Measurements from ENCODE around the gene SAMM50.

The SAMM50 gene

DNA sequence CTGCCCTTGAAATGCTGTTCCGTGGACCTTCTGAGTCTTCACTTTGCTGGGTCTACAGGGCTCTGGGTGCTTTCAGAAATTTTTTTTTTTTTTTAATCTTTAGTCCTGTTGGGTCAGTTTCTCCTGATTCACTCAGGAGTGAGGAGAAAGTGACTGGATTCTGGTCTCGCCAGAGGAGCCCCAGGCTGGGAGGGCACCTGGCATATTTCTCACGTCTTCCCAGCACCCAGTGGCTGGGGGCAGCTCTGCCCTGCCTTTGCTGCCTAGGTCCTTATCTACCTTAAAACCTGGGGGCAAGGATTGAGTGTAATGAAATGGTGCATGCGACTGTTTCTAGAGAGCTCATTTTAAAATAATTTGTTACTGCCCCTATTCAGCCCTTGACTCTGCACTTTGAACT lies 23.3 kb downstream of the SAMM50 start:
- DNase-seq: no peak

DNA sequence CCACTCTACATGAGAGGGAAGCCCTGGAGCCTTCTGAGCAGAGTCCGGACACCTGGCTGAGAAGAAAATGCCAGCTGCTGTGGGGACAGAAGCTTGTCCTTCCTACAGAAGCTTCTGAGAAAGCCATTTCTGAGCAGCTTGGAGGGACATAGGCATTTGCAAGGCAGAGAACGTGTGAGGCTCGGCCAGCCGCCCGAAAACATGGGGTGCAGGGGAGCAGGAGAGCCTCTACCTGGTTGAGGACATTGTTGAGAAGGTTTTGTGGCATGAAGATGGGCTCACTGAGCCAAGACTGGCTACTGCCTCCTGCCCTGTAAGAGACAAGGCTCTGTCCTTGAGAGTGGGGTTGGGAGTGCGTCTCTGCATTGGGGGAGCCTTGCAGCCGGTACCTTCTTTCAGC lies 25.3 kb downstream of the SAMM50 start:
- DNase-seq: no peak

DNA sequence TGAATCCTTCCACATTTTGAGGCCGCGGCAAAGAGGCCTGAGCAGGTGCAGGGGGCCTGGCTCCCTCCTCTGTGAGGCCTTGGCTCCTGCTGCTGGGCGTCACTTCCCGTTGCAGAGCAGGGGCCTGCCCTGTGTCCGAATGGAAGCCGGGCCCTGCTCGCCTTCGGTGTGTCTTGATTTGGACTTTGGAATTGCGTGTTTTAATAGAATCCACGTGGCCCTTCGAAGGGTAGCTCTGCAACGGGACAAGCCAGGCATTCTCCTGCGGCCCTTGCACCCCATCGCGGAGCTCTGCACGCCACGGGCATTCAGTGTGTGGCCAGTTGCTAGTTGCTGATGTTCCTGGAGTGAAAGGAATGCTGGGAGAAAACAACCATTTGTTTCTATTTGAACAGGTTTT lies 25.8 kb downstream of the SAMM50 start:
- no peak for DNase-seq

DNA sequence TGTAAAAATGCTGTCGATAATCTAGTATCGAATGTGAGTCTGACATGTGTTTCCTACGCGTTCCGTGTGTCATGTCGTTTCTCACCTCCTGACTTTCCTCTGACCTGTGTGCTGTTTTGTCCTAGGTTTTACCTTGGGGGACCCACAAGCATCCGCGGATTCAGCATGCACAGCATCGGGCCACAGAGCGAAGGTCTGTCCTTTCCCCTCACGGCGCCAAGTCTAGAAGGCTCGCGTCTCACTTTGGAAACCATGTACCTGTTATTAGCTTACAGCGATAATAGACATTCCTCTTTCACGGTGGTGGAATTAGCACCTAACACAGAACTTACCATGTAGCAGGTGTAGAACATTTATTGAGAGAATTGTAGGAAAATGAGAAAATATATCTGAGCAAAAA lies 28.6 kb downstream of the SAMM50 start:
- DNase-seq: no peak

DNA sequence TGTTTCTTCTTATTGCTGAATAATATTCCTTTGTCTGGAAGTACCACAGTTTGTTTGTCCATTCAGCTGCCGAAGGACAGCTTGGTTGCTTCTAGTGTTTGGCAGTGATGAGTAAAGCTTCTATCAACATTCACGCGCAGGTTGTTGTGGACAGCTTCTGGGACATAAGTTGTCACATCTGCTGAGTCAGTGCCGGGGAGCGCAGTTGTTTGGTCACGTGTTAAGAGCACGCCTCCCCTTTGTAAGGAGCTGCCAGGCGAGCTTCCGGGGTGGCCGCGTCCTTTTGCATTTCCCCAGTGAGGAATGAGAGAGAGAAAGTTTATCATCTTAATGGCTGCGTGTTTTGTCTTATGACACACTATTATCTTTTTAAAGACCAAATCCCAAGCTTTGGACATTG lies 30.3 kb downstream of the SAMM50 start:
- DNase-seq: no peak

DNA sequence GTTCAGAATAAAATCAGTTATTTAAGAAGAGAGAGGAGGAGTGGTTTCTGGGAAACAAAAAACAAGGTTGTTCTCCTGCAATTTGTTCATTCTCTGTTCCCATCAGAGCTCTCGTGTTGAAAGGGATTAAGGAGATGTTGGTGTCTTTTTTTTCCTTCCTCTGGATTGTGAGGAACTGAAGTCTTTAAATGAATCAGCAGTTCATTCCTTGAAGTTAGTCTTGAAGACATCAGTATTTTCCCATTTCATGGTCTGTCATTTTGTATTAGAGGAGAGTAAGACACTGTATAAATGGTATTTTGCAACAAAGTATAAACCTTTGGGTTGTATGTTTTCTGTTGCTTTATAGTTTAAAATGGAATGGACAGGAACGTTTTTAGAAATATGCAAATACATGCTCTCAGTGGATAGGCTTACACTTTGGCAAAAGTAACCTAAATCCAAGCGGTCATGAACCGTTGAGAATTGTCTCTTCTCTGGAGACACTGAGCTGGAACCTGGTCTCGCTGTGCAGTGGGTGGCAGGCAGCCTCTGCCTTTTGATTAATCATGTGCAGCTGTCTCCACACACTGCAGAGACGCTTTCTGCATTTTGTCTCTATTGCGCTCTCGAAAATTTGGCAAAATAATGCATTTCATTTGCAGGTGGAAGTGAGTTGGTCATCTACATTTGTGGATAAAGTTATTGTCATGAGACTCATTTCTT lies 33.0 kb downstream of the SAMM50 start:
- DNase-seq: no peak

DNA sequence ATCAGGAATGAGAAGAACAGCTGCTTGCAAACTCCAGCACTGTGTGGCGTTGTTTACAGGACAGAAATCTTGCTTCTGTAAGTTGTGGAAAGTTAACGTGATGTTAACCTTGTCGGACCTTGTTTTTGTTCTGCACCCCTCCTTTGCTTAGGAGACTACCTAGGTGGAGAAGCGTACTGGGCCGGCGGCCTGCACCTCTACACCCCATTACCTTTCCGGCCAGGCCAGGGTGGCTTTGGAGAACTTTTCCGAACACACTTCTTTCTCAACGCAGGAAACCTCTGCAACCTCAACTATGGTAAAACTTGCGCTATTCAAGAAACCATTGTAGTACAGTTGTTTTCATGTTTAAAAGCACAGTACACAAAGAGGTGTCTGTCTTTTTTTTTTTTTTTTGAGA lies 33.7 kb downstream of the SAMM50 start:
- no peak for DNase-seq

DNA sequence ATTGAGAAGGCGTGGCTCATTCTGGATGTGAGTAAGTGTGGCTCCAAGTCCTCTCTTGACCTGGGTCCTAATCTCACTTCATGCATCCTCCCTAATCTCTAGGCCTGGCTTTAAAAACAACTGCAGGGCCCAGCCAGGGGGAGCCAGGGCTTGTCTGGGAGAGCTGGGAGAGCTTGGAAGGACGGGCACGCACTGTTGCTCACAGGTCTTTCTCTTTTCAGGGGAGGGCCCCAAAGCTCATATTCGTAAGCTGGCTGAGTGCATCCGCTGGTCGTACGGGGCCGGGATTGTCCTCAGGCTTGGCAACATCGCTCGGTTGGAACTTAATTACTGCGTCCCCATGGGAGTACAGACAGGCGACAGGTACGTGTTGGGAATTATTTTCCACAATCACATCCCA lies 34.8 kb downstream of the SAMM50 start:
- no peak for DNase-seq

DNA sequence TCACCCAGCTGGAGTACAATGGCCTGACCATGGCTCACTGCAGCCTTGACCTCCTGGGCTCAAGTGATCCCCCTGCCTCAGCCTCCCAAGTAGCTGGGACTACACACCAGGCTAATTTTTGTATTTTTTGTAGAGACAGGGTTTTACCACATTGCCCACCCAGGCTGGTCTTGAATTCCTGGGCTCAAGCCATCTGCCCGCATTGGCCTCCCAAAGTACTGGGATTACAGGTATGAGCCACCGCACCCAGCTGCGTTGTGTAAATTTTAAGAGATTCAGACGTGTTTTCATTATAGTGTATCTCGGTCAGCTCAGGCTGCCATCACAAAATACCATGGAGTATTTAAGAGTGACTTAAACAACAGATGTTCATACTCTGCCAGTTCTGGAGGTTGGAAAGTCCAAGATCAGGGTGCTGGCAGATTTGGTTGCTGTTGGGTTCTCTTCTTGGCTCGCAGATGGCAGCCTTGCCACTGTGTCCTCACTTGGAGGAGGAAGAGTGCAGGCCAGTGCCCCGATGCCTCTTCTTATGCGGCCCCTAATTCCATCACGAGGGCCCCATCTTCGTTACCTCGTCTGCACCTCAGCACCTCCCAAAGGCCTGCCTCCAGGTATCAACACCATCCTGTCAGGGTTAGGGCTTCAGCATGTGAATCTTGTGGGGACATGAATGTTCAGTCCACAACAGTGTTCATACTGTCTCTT lies 36.2 kb downstream of the SAMM50 start:
- no peak for DNase-seq

DNA sequence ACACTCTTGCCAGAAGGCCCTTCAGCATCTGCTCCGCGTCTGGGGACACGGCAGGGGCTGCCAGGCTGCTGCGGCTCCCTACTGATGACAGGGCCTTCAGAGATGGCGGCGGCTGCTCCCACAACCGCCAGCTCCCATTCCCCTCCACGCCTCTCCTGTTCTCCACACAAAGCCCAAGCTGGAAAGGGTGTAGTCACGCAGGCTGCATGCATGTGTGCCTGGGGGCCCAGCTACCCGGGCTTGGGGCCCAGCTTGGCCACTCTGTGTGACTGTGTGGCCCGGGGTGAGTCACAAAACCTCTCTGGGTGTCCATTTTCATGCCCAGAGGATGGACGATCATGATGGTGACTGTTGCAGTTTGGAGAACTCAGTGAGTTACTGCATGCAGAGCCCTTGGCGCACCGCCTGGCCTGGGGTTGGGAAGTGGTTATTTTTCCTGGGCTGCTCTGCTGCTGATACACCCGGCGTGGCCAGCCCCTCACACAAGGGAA lies 37.1 kb downstream of the SAMM50 start:
- DNase-seq: peak; percentile 74

DNA sequence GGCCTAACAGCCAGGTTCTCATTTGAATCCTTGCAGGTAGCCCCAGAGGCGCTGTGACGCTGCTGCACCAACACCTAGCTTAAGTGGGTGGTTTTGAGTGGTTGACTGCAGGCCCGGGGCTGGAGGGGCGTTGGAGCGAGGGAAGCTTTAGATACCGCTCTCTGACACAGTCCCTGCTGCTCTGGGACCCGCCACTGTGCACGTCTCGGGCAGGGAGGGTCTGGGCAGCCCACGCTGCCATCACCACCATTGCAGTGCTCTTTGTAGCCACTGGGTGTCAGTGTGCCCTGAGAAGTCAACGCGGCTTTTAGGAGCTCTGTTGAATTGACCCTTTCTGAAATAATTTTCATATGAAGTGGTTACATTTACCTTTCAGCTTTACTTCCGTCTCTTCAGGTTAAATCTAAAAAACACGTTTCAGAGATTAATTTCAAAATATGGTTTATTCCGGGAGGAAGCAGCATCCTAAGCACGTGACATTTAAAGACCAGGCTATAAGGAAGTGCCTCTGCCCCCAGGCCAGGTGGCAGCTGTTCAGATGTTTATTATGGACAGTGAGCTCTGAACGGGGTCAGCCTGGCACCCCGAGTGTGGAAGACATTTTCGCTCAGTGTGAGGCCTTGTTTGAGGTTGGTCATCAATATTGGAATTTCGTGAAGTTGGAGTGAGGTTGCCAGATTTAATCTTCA lies 38.0 kb downstream of the SAMM50 start:
- peak; percentile 60 for DNase-seq

DNA sequence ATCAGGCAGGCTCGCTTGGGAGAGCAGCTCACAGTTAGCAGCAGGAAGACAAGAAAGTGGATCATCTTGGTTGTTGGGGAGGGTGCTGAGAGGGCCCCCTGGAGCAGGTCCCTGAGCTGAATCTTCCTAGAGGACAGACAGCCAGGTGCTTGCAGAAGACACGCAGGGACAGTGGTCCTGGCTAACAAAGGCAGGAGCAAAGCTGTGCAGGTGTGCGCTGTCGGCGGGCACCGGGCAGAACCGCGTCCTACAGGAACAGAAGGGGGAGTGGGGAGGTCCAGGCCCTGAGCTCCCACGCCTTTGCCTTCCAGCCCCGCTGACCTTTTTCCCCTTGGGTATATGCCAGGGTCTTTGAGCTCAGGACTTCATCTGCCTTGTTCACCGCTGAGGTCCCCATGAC lies 38.8 kb downstream of the SAMM50 start:
- DNase-seq: no peak

DNA sequence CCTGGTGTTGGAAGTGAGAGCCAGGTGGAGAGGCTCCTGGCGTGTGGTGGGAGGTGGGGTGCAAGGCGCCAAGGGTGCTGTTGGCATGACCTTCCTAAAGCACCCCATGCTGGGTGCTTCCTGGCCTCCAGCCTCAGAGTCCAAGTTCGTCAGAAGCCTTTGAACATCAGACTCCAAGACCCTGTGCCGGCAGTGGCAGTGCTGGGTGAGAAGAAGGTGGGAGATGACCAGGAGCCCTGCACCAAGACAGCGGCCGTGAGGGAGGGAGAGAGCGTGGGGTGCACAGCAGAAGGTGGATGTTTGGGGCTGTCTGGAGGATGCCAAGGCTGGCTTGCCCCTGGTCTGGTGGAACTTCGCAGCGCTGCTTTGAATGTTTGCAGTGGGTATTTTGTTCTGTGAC lies 39.2 kb downstream of the SAMM50 start:
- no peak for DNase-seq

DNA sequence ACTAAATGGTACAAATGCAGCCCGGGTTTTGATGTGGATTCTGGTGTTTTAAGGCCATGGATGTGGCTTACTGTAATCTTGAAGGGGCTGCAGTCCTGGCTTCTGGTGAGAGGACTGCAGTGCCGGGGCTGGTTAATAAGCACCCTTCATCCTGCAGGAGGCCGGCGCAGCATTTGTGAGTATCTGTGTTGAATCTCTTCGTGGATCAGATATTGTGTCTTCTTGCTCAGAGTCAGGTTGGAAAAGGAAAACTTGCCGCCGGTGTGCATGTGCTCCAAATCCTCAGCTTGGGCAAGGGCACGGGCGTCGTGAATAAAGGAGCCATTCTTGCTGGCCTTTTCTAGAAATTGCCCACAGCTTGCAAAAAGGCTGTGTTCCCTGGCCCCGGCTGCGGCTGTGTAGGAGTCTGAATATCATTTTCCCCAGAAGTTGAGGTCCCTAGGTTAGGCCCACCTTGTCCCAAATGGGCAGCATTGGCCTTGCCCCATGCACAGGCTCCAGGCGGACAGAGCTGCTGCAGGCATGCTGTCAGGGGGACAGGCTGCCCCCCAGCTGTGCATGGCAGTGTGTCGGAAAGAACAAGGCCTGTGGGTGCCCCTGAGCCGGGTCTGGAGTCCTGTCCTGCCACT lies 39.9 kb downstream of the SAMM50 start:
- no peak for DNase-seq

DNA sequence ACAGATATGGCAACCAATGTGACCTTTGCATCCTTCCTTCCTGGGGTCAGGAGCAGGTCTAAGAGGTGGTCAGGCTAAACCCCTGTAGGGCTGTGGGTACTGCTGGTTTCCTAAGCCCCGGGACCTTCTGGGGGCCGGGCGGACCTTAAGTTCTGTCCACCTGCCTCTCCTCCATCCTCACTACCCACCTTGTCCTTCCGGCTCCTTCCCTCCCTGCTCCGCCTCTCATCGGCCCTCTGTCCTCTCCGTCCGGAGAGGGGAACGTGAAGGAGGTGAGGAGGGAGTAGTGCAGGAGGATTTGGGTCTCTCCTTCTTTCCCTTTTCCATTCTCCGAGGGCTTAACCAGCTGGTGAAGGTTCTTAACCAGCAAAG lies 40.5 kb downstream of the SAMM50 start:
- no peak for DNase-seq

DNA sequence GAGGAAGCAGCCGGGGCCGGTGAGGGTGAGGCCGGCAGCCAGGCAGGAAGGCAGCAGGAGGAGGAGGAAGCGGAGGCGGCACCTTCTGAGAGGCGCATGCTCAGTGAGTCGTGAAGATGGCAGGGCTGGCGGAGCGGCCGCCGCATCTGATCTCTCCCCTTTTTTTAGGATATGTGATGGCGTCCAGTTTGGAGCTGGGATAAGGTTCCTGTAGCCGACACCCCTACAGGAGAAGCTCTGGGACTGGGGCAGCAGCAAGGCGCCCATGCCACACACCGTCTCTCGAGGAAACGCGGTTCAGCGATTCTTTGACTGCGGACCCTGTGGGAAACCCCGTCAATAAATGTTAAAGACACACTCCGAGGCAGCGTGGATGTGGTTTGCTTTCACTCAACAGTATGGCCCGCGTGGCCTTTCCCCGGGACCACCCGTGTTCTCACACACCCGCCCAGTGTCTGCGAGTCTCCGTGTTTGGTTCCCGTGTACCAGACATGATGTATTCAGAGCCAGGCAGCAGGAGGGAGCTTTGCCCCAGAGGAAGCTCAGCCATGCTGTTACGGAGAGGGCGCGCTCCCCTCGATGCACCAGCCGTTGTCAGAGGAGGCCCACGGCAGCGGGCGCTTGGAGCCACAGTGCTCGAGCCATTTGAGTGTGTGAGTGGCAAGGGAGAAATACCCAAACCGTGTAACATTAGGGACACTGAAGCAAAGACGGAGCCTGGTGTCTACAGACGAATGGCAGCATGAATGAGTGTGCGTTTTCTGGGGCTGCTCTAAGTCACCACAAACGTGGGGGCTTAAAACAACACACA lies 41.1 kb downstream of the SAMM50 start:
- no peak for DNase-seq

DNA sequence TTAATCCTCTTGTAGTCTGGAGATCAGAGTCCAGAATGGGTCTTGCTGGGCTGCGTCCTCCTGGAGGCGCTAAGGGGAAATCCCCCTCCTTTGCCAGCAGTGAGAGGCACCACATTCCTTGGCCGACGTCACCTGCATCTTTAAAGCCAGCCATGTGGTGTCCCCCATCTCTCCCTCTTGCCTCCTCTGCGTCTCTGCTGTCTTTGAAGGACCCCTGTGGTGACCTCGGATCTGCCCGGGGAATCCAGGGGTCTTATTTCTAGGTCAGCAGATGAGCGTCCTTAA lies 41.7 kb downstream of the SAMM50 start:
- no peak for DNase-seq

DNA sequence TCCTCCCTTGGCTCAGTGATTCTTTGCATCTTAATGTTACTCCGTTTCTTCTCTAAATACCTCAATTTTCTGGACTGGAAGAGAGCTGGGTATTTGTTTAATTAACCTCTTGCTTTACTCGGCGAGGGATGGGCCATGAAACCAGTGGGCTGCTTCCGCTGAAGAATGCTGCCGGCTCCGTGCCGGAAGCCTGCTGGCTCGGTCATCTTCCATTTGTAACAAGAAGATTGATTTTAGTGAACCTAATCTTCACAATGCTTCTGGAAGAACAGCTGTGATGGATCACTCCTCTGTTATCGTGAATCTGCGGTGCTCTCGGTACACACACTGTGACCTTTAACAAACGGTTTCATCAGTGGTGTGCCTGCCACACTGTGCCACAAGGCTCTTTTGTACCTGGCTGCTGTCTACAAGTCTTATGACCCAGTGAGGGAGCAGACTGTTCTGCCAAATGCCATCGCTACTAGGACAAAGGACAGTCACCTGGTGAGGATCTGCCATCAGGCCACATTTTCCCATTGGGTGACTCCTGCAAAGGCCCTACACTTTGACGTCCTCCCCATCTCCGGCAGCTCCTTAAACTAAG lies 43.5 kb downstream of the SAMM50 start:
- no peak for DNase-seq

DNA sequence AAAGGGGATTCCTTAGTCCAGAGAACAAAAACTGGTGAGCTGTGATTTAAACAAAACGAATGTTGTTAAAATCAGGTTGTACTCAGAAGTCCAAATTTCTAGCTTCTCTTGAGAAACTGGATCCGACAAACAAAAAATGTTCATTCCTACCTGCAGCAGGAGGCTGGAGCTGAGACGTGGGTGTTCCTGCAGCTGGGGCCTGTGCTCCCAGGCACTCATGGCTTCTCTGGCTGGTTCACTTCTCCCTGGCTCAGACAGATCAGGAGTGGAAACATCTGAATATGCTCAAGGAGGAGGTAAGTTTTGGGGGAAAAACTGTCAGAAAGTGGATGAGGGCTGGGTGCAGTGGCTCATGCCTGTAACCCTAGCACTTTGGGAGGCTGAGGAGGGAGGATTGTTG lies 44.1 kb downstream of the SAMM50 start:
- no peak for DNase-seq

DNA sequence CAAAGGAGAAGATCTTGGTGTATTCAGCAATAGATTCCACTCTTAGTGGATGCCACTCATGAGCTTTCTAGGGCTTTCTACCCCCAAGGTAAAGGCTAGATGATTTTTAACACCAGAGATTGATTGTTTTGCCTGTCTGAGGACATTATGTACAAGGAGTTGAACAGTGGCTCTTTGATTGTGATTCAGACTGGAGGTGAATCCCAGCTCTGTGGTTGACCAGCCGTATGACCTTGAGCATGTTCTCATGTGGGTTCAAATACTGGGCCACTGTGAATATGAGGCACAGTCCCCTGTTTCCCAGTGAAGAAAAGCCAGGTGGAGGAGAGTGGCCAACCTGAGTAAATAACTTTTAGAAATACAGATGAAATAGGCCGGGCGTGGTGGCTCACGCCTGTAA lies 44.9 kb downstream of the SAMM50 start:
- DNase-seq: no peak

DNA sequence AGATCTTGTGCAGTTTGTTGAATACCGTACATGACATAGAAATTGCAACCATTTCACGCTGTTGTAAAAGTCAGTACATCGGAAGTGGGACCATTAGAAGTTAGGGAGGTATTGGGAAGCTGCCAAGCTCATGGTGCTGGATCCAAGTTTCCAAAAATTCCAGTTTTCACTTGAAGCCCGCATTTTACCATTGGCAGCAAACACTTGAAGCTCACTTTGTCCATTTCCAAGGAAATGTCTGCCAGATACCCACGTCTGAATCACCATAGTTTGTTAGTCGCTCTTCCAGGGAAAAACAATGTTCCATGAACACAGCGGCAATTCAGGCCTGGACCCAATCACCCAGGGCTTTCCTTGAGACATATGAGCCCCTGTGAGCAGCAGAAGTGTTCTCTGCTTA lies 46.3 kb downstream of the SAMM50 start:
- no peak for DNase-seq

DNA sequence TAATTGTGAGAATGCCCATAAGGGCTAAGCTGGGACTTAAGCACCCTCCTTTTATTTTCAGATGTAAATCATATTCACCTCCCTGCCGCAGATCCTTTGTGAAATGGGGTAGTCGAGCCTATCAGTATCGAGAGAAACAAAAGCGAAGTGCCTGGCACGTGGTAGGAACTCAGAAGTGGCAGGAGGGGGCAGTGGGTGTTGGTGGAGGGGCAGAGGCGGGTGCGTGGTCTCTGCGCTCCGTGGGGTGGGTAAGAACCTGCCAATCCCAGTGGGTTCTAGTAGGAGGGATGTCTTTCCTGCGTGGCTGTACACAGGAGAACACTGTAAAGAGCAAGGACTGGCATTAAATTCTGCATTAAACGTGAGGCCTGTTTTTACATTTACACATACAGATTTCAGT lies 47.1 kb downstream of the SAMM50 start:
- DNase-seq: no peak
